PC-3 (cell line): ENCODE results near the gene HPX. TPM values are rescaled to one million over a fixed set of nuclear protein-coding genes. Genes with fewer than 3 reads are reported as not detected.

Experiments used
- ATAC-seq: fragments of 200-7000 bp; cut with Tn5 transposase; 2 replicates; pipeline ENCODE4 v1.9.1; 2020; ENCODE audit warnings: mild to moderate bottlenecking, moderate library complexity
- BruUV-seq: library from RNA; stranded (reverse); fragments of 400-500 nt; replicated peaks from 2 replicates; lab custom pipeline; 2021; lab: Mats Ljungman, UMichigan
- CTCF ChIA-PET: fragments of 300-600 bp; sonication (Branson Sonifier 250); formaldehyde crosslinking; loops from one replicate; lab custom pipeline; 2022; ENCODE audit warnings: antibody characterized with exemption; lab: Charles Lee
- POLR2A ChIA-PET: fragments of 300-600 bp; sonication (Branson Sonifier 250); formaldehyde crosslinking; loops from one replicate; lab custom pipeline; 2022; ENCODE audit warnings: antibody characterized with exemption; ENCODE audit not compliant: unreplicated experiment; lab: Charles Lee
- DNase-seq: peaks from one replicate; pipeline ENCODE4 v3.0.0-alpha.2; 2015
- H2AFZ ChIP-seq: fragments of 300-600 bp; sonication (generic); 2 replicates; pipeline ENCODE4 v1.6.0; 2016; ENCODE audit warnings: antibody characterized with exemption, low read length
- H3F3A ChIP-seq: fragments of 300-600 bp; sonication (generic); one replicate; pipeline ENCODE4 v1.6.0; 2017; ENCODE audit warnings: antibody characterized with exemption, low read length, control low read depth, mild to moderate bottlenecking; ENCODE audit not compliant: unreplicated experiment
- H3K27ac ChIP-seq: fragments of 300-600 bp; sonication (generic); 2 replicates; pipeline ENCODE4 v1.5.1; 2016; ENCODE audit warnings: mild to moderate bottlenecking, low read length
- H3K27me3 ChIP-seq: fragments of 300-600 bp; sonication (generic); 2 replicates; pipeline ENCODE4 v1.6.1; 2016; ENCODE audit warnings: low read length, mixed read lengths
- H3K36me3 ChIP-seq: fragments of 300-600 bp; sonication (generic); 2 replicates; pipeline ENCODE4 v1.6.1; 2016; ENCODE audit warnings: low read depth, mixed run types, low read length, mixed read lengths
- H3K4me1 ChIP-seq: fragments of 300-600 bp; sonication (generic); 2 replicates; pipeline ENCODE4 v1.5.1; 2016; ENCODE audit warnings: low read length; ENCODE audit not compliant: insufficient read depth
- H3K4me2 ChIP-seq: fragments of 300-600 bp; sonication (generic); 2 replicates; pipeline ENCODE4 v1.6.0; 2016; ENCODE audit warnings: low read length
- H3K4me3 ChIP-seq: fragments of 300-600 bp; sonication (generic); 2 replicates; pipeline ENCODE4 v1.5.1; 2016; ENCODE audit warnings: mild to moderate bottlenecking, low read length, mixed read lengths
- H3K79me2 ChIP-seq: fragments of 300-600 bp; sonication (generic); 2 replicates; pipeline ENCODE4 v1.6.1; 2017; ENCODE audit warnings: low read length, mixed read lengths
- H3K9ac ChIP-seq: fragments of 300-600 bp; sonication (generic); 2 replicates; pipeline ENCODE4 v1.6.0; 2016; ENCODE audit warnings: mild to moderate bottlenecking, low read length
- H3K9me2 ChIP-seq: fragments of 300-600 bp; sonication (generic); replicated peaks from 2 replicates; pipeline ENCODE4 v1.6.1; 2016; ENCODE audit warnings: mixed run types, low read length, mixed read lengths
- H3K9me3 ChIP-seq: fragments of 300-600 bp; sonication (generic); 2 replicates; pipeline ENCODE4 v1.6.1; 2016; ENCODE audit warnings: low read length, mixed read lengths
- H4K20me1 ChIP-seq: fragments of 300-600 bp; sonication (generic); 2 replicates; pipeline ENCODE4 v1.6.1; 2016; ENCODE audit warnings: low read length, mixed read lengths
- CTCF ChIP-seq: fragments of 300-600 bp; sonication (generic); conservative IDR thresholded peaks from 2 replicates; pipeline ENCODE4 v1.5.1; 2017; ENCODE audit warnings: antibody characterized with exemption, low read depth, mild to moderate bottlenecking, low read length
- EZH2 ChIP-seq: fragments of 300-600 bp; sonication (generic); IDR thresholded peaks from one replicate; pipeline ENCODE4 v1.6.1; 2017; ENCODE audit warnings: antibody characterized with exemption, mild to moderate bottlenecking, low read length; ENCODE audit not compliant: unreplicated experiment
- EZH2phosphoT487 ChIP-seq: fragments of 300-600 bp; sonication (generic); IDR thresholded peaks from 2 replicates; pipeline ENCODE4 v1.6.1; 2018; ENCODE audit warnings: mild to moderate bottlenecking, antibody characterized with exemption, low read length, borderline replicate concordance
- intact Hi-C: fragments of 100-400 bp; cut with micrococcal nuclease; formaldehyde crosslinking; loops from 2 replicates; pipeline ENCODE4 v1.9.0; 2023
- total RNA-seq: library from RNA; depleted of rRNA; stranded (reverse); fragments of >200 nt; gene quantifications from 2 replicates; pipeline ENCODE4 v1.2.3, GENCODE V29; 2014

Gene HPX
- total RNA-seq, 1 experiment from 2014 or later = 1.6 TPM

- peaks cover 57% of the 10 kb centered on the region for H3K79me2 ChIP-seq
- H3K4me1 ChIP-seq = peaks cover 12% of the 10 kb centered on the region
- no peaks in the 10 kb centered on the region for H3K9me3 ChIP-seq
- no TSS peak for BruUV-seq
- ATAC-seq = no peak
- H3K4me3 ChIP-seq = peak overlapping the region; percentile 95
- no peaks in the 10 kb centered on the region for H3F3A ChIP-seq
- no peak for TF ChIP-seq CTCF
- no peak for TF ChIP-seq EZH2
- TF ChIP-seq EZH2phosphoT487 = no peak
- no peak overlapping the region for H2AFZ ChIP-seq
- POLR2A ChIA-PET = no interaction called here
- peak overlapping the region; percentile 96 for H3K9ac ChIP-seq
- H3K27me3 ChIP-seq = no peaks in the 10 kb centered on the region
- no peak for DNase-seq
- H3K4me2 ChIP-seq = peak overlapping the region; percentile 92
- H3K27ac ChIP-seq = no peak overlapping the region
- peaks cover 44% of the 10 kb centered on the region for H3K36me3 ChIP-seq
- H4K20me1 ChIP-seq = no peaks in the 10 kb centered on the region
- no peaks in the 10 kb centered on the region for H3K9me2 ChIP-seq
- intact Hi-C loops = loop anchor here (5.0 kb wide), 1 partner anchor 120 kb away; the partner anchor contains the start of genes ILK and RRP8
- CTCF ChIA-PET = no interaction called here
These were observed 41.7 kb upstream of the HPX start for GRCh38 chr11:6482441-6482840.

GRCh38 chr11:6481924-6482275 is 41.1 kb upstream of the HPX start:
- H3K9ac ChIP-seq = peak overlapping the region; percentile 96
- H3K4me1 ChIP-seq = peaks cover 12% of the 10 kb centered on the region
- CTCF ChIA-PET = interaction anchor here (0.5 to 0.8 kb wide), 2 partner anchors 103 to 186 kb away, joined by 8 read pairs; no protein-coding TSS in a partner anchor
- H3K36me3 ChIP-seq = peaks cover 47% of the 10 kb centered on the region
- DNase-seq (no peak), ATAC-seq (peak; percentile 3; the same call in 1 of the 2 replicates)
- H3F3A ChIP-seq = no peaks in the 10 kb centered on the region
- intact Hi-C loops = loop anchor here (1.0 to 5.0 kb wide), 3 partner anchors 120 to 201 kb away; partner anchors contain the start of genes ILK, MRPL17 and RRP8
- H3K9me3 ChIP-seq = no peaks in the 10 kb centered on the region
- H3K9me2 ChIP-seq = no peaks in the 10 kb centered on the region
- peak overlapping the region; percentile 73 for H2AFZ ChIP-seq
- H4K20me1 ChIP-seq = no peaks in the 10 kb centered on the region
- peak overlapping the region; percentile 95 for H3K4me3 ChIP-seq
- no peak for TF ChIP-seq CTCF
- no peak for TF ChIP-seq EZH2
- TF ChIP-seq EZH2phosphoT487 = no peak
- POLR2A ChIA-PET = no interaction called here
- no peaks in the 10 kb centered on the region for H3K27me3 ChIP-seq
- peaks cover 57% of the 10 kb centered on the region for H3K79me2 ChIP-seq
- peak overlapping the region; percentile 92 for H3K4me2 ChIP-seq
- H3K27ac ChIP-seq = peak overlapping the region; percentile 73
- BruUV-seq = no TSS peak
